Sigmoid colon (tissue), 7 donors: ENCODE data around the gene MSLN. TPM values are rescaled to one million over a fixed set of nuclear protein-coding genes. Genes with fewer than 3 reads are reported as not detected.

Source experiments
- DNase-seq: peaks from one replicate; pipeline ENCODE4 v3.0.0-alpha.2; 2019
- H3K27ac ChIP-seq, 4 donors: fragments of 200-600 bp; sonication (generic); one replicate each; pipeline ENCODE4 v1.5.1; 2016 to 2019; ENCODE audit warnings: mild to moderate bottlenecking in 1 of 4
- H3K27me3 ChIP-seq, 3 donors: fragments of 200-600 bp; sonication (generic); one replicate each; pipeline ENCODE4 v1.5.1; 2019; ENCODE audit warnings: mild to moderate bottlenecking in 1 of 3
- H3K36me3 ChIP-seq, 4 donors: fragments of 200-600 bp; sonication (generic); one replicate each; pipeline ENCODE4 v1.5.1; 2016 to 2019
- H3K4me1 ChIP-seq, 4 donors: fragments of 200-600 bp; sonication (generic); one replicate each; pipeline ENCODE4 v1.5.1; 2017 to 2019
- H3K4me3 ChIP-seq, 4 donors: fragments of 200-600 bp; sonication (generic); one replicate each; pipeline ENCODE4 v1.5.1; 2017 to 2019; ENCODE audit warnings: mild to moderate bottlenecking in 2 of 4, moderate library complexity in 1 of 4
- H3K9me3 ChIP-seq, 4 donors: fragments of 200-600 bp in 3 of 4; sonication (generic) in 3 of 4; one replicate each; pipeline versions ENCODE4 v1.5.1 to v1.6.1; 2013 to 2019
- CTCF ChIP-seq, 4 experiments: fragments of 450-650 bp in 3 of 4; fragments of 200-600 bp in 1 of 4; IDR thresholded peaks; one replicate each; pipeline ENCODE4 v1.5.1; 2016 to 2019; ENCODE audit warnings: antibody characterized with exemption in 4 of 4, mild to moderate bottlenecking in 3 of 4, moderate library complexity in 2 of 4
- EP300 ChIP-seq, 4 donors: sonication (generic); formaldehyde crosslinking; IDR thresholded peaks; one replicate each; pipeline ENCODE4 v1.6.1; 2017; ENCODE audit warnings: antibody characterized with exemption in 4 of 4
- POLR2A ChIP-seq, 2 donors: fragments of 450-650 bp; IDR thresholded peaks; one replicate each; pipeline ENCODE4 v1.6.1; 2016; ENCODE audit warnings: antibody characterized with exemption in 2 of 2, mild to moderate bottlenecking in 2 of 2, moderate library complexity in 2 of 2
- POLR2AphosphoS5 ChIP-seq, 4 donors: sonication (generic); formaldehyde crosslinking; IDR thresholded peaks; one replicate each; pipeline ENCODE4 v1.6.1; 2017; ENCODE audit warnings: antibody characterized with exemption in 4 of 4
- WGBS, 2 donors: extraction: QIAGEN DNeasy Blood & Tissue Kit; methylation state at CpG; one replicate each; pipeline ENCODE4 v1.1.7; 2013; 5-methylcytosine and 5-hydroxymethylcytosine counted together
- intact Hi-C: fragments of 100-400 bp; cut with DNase I; formaldehyde crosslinking; loops from one replicate; pipeline ENCODE4 v1.15.1; 2023
- polyA plus RNA-seq, 3 donors: library from polyadenylated mRNA; stranded (reverse); fragments of 200-250 nt; gene quantifications; one replicate each; pipeline ENCODE4 v1.2.3, GENCODE V29; 2013
- total RNA-seq, 4 donors: library from RNA; depleted of rRNA; stranded (reverse); fragments of >200 nt; gene quantifications; one replicate each; pipeline ENCODE4 v1.1.0, GENCODE V29; 2016
- donor health status: healthy with polysubstance abuse.
- donor health status: Bipolar disorder and iron deficiency.
- donor health status: healthy.

Gene MSLN
- total and polyA plus RNA-seq, 7 donors = 0.54 to 3.5 (median 1.2) TPM; not detected in 3

DNA sequence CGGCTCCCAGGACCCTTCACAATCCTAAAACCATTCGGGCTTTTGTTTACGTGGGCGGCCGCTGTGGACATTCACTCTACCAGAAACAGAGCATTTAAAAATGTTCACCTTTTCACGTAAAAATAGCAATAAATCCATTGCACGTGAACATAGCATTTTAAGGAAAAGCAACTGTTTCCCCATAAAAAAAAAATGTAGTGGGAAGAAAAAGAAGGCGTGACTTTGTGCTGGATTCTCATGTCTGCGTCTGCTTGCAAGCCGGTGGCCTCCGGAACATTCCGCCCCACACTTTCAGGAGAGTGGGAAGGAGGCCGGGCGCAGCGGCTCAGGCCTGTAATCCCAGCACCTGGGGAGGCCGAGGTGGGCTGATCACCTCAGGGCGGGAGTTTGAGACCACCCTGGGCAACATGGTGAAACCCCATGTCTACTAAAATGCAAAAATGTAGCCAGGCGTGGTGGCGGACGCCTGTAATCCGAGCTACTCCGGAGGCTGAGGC, 53.4 kb downstream of the MSLN start:
- no peak for TF ChIP-seq EP300 (IDR thresholded peaks at IDR 0.05)
- no peaks in the 10 kb centered on the region for H3K9me3 ChIP-seq
- intact Hi-C loops = loop anchor here (2.0 kb wide), 2 partner anchors 241 to 289 kb away; no protein-coding TSS in a partner anchor
- WGBS, 2 donors = 59 to 62% methylated on average over 22 of the region's 22 CpGs
- H3K27ac ChIP-seq = no peak overlapping the region
- H3K36me3 ChIP-seq = no peaks in the 10 kb centered on the region
- no peak for DNase-seq
- no peak overlapping the region for H3K4me3 ChIP-seq
- peaks cover 0 to 19% (median 12%) of the 10 kb centered on the region in 4 donors for H3K4me1 ChIP-seq
- peaks cover 30 to 73% (median 57%) of the 10 kb centered on the region in 3 donors for H3K27me3 ChIP-seq

DNA sequence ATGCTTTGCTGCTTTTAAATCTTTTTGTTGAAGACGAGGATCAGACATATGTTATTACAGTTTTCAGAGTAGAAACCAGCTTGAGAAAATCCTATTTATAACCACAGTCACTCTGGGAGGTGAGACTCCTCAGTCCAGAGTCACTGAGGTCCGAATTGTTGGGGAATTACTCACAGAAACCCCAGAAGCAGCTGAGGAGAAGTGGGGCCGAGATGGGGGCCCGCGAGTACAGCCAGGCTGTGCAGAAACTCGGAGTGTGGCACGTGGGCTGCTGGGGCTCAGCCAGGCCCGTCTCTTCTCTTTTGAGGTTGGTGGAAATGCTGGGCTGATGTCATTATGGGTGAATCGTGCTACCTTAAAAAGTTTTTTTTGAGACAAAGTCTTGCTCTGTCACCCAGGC, 54.4 kb downstream of the MSLN start:
- Histone ChIP-seq H3K9me3 (no peaks in the 10 kb centered on the region), H3K27ac (no peak overlapping the region), H3K36me3 (no peaks in the 10 kb centered on the region), H3K4me1 (peaks cover 0 to 16% (median 12%) of the 10 kb centered on the region in 4 donors), H3K4me3 (no peak overlapping the region), H3K27me3 (peaks cover 35 to 83% (median 63%) of the 10 kb centered on the region in 3 donors)
- no peak for DNase-seq
- TF ChIP-seq POLR2A (IDR thresholded peaks at IDR 0.05) (no peak), CTCF (IDR thresholded peaks at IDR 0.05) (no peak), EP300 (IDR thresholded peaks at IDR 0.05) (no peak), POLR2AphosphoS5 (IDR thresholded peaks at IDR 0.05) (no peak)
- WGBS, 2 donors = 70 to 80% methylated on average over 9 of the region's 9 CpGs
- intact Hi-C loops = no loop called here

- peaks cover 35 to 92% (median 63%) of the 10 kb centered on the region in 3 donors for H3K27me3 ChIP-seq
- DNase-seq = no peak
- TF ChIP-seq EP300 (IDR thresholded peaks at IDR 0.05) (no peak), CTCF (IDR thresholded peaks at IDR 0.05) (no peak), POLR2AphosphoS5 (IDR thresholded peaks at IDR 0.05) (no peak), POLR2A (IDR thresholded peaks at IDR 0.05) (no peak)
- intact Hi-C loops = no loop called here
- WGBS, 2 donors = 87 to 92% methylated on average over 15 of the region's 15 CpGs
- H3K36me3 ChIP-seq = no peaks in the 10 kb centered on the region
- H3K9me3 ChIP-seq = no peaks in the 10 kb centered on the region
- H3K4me1 ChIP-seq = peaks cover 0 to 16% (median 12%) of the 10 kb centered on the region in 4 donors
- no peak overlapping the region for H3K4me3 ChIP-seq
- no peak overlapping the region for H3K27ac ChIP-seq
These were observed 55.3 kb downstream of the MSLN start for GRCh38 chr16:815861-816260.

DNA sequence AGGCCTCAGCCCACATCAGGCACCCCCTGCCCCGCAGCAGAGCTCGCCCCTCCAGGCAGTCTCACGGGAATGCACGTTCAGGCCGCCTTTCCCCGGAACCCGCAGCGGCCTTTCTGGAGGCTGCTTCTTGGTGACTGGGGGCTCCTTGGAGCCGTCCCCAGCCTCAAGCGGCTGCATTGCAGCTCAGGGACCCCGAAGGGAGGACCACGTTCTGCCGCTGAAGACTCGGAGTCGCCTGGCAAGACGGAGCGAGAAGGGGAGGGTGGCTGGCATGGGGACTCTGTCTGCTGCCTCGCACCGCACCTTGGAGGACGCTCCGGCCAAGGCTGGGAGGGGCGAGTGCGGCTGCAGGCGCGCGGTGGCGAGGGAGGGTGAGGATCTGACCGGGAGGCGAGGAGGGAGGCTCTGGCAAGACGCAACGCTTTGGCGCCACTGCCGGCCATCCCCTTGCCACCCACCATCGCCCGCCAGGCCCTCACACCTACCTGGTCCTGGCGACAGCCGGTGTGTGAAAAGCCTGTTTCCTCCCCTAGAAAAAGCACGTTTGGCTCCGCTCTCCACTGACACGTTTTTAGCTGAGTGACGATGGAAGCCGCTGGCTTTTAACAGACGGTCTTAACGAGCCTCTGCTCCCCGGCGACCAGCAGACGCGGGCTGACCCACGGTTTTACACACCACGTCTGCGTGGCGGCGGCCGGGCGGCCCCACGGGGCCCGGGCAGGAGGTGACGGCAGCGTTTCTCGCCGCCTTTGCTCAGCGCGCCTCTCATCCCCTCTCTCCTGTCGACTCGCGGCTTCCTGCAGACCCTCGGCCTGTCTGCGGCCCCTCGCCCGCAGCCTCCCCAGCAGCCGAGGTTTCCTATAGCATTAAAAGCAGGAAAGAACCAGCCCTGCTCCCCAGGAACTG, 56.7 kb downstream of the MSLN start:
- H3K36me3 ChIP-seq = no peaks in the 10 kb centered on the region
- no peaks in the 10 kb centered on the region for H3K9me3 ChIP-seq
- intact Hi-C loops = no loop called here
- no peak overlapping the region for H3K27ac ChIP-seq
- H3K4me3 ChIP-seq = no peak overlapping the region
- WGBS, 2 donors = 56 to 68% methylated on average over 71 of the region's 71 CpGs
- no peak for TF ChIP-seq CTCF (IDR thresholded peaks at IDR 0.05)
- no peak for TF ChIP-seq EP300 (IDR thresholded peaks at IDR 0.05)
- no peak for TF ChIP-seq POLR2A (IDR thresholded peaks at IDR 0.05)
- TF ChIP-seq POLR2AphosphoS5 (IDR thresholded peaks at IDR 0.05) = no peak
- peaks cover 0 to 16% (median 12%) of the 10 kb centered on the region in 4 donors for H3K4me1 ChIP-seq
- peaks cover 35 to 97% (median 63%) of the 10 kb centered on the region in 3 donors for H3K27me3 ChIP-seq
- no peak for DNase-seq

GRCh38 chr16:818132-818531, 57.6 kb downstream of the MSLN start:
- Histone ChIP-seq H3K27ac (no peak overlapping the region), H3K27me3 (peaks cover 30 to 95% (median 58%) of the 10 kb centered on the region in 3 donors), H3K4me1 (peaks cover 0 to 15% (median 11%) of the 10 kb centered on the region in 4 donors), H3K4me3 (no peak overlapping the region), H3K36me3 (no peaks in the 10 kb centered on the region), H3K9me3 (no peaks in the 10 kb centered on the region)
- 78 to 87% methylated on average over 8 of the region's 8 CpGs for whole genome bisulfite sequencing, 2 donors
- DNase-seq = no peak
- intact Hi-C loops = no loop called here
- no peak for TF ChIP-seq POLR2AphosphoS5 (IDR thresholded peaks at IDR 0.05)
- TF ChIP-seq POLR2A (IDR thresholded peaks at IDR 0.05) = no peak
- TF ChIP-seq EP300 (IDR thresholded peaks at IDR 0.05) = no peak
- TF ChIP-seq CTCF (IDR thresholded peaks at IDR 0.05) = no peak
